ENCODE results near the gene ST8SIA1. TPM values are rescaled to one million over a fixed set of nuclear protein-coding genes. Genes with fewer than 3 reads are reported as not detected.

The ST8SIA1 gene
- total RNA-seq, 1 experiment from 2014 or later, result not detected

DNA sequence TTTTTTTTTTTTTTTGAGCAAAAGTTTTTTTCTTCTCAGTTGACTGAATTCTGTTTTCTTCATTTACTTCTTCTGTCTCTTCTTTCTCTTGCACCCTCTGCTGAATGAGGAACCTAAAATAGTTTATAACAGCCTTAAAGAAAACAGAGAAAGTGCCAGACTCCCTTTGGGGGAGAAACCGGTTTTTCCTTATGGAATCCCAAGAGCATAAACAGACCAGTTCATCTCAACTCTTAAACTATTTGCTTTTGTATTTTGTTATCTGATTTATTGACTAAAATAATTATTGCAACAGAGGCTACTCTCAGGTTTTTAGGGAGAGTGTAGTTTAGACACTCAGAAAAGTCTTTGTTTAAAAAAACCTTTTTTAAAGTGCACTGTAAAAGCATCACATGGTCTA lies 30.2 kb downstream of the ST8SIA1 start:
- H2BK120ac ChIP-seq (ENCODE audit: low read depth, low read length, poor library complexity, severe bottlenecking), result no peak overlapping the region

More for the DNA sequence above, 30.2 kb downstream of the ST8SIA1 start:
- no peaks in the 10 kb centered on the region for H3K79me1 ChIP-seq (ENCODE audit: insufficient read depth, low read depth, low read length, poor library complexity, severe bottlenecking)
- H3K9ac ChIP-seq (ENCODE audit: extremely low read depth, insufficient read length, low read length), result no peak overlapping the region
- peaks cover 8 to 25% (median 13%) of the 10 kb centered on the region in 3 experiments; a peak in 6 of 7 replicates for H3K36me3 Mint-ChIP-seq (ENCODE audit: insufficient read depth in 1 of 3, low read depth in 3 of 3)
- H3K27ac Mint-ChIP-seq, result no peak overlapping the region
- peaks cover 31 to 38% of the 10 kb centered on the region in 2 experiments for H3K9me3 Mint-ChIP-seq
- no peak overlapping the region for H4K8ac ChIP-seq (replicated peaks; ENCODE audit: insufficient read length, low read depth, low read length)
- H3K14ac ChIP-seq (ENCODE audit: insufficient read depth, low read length), result no peak overlapping the region
- H2BK15ac ChIP-seq (ENCODE audit: low read depth, low read length), result no peak overlapping the region
- H3K4me1 ChIP-seq (ENCODE audit: insufficient read depth, low read length), result no peaks in the 10 kb centered on the region
- H3K23me2 ChIP-seq (ENCODE audit: insufficient read length, low read depth, low read length, poor library complexity, severe bottlenecking), result no peaks in the 10 kb centered on the region
- DNase-seq, result no peak
- peaks cover 2 to 7% of the 10 kb centered on the region in 2 experiments; a peak in 2 of 4 replicates for H3K4me1 Mint-ChIP-seq
- H3K4me3 Mint-ChIP-seq, result no peak overlapping the region
- H3K56ac ChIP-seq (ENCODE audit: insufficient read length, low read depth, low read length), result no peak overlapping the region
- no peak overlapping the region for H2AK5ac ChIP-seq (ENCODE audit: insufficient read length, low read length)
- WGBS (ENCODE audit: extremely low coverage, insufficient read length, low lambda C conversion rate), result no CpG with 5 or more reads among the region's 1 CpG
- H3K79me2 ChIP-seq (ENCODE audit: insufficient read depth, low read length), result no peaks in the 10 kb centered on the region
- H3K9me3 ChIP-seq (ENCODE audit: control insufficient read depth, low read depth, low read length), result peaks cover 5% of the 10 kb centered on the region
- TF ChIP-seq, protein P1, sequence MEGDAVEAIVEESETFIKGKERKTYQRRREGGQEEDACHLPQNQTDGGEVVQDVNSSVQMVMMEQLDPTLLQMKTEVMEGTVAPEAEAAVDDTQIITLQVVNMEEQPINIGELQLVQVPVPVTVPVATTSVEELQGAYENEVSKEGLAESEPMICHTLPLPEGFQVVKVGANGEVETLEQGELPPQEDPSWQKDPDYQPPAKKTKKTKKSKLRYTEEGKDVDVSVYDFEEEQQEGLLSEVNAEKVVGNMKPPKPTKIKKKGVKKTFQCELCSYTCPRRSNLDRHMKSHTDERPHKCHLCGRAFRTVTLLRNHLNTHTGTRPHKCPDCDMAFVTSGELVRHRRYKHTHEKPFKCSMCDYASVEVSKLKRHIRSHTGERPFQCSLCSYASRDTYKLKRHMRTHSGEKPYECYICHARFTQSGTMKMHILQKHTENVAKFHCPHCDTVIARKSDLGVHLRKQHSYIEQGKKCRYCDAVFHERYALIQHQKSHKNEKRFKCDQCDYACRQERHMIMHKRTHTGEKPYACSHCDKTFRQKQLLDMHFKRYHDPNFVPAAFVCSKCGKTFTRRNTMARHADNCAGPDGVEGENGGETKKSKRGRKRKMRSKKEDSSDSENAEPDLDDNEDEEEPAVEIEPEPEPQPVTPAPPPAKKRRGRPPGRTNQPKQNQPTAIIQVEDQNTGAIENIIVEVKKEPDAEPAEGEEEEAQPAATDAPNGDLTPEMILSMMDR (conservative IDR thresholded peaks at IDR 0.05), result no peak
- no peak overlapping the region for H3K27ac ChIP-seq (ENCODE audit: insufficient read length, low read depth, low read length)
- no peaks in the 10 kb centered on the region for H3K27me3 ChIP-seq (ENCODE audit: insufficient read depth, low read length)
- H3K4me2 ChIP-seq (ENCODE audit: insufficient read depth, insufficient read length, low read length), result no peak overlapping the region
- no peak overlapping the region for H3T11ph ChIP-seq (ENCODE audit: low read length)
- no peak overlapping the region for H3K18ac ChIP-seq (ENCODE audit: insufficient read length, low read depth, low read length)
- H4K91ac ChIP-seq (ENCODE audit: insufficient read length, low read depth, low read length), result no peak overlapping the region
- H2BK5ac ChIP-seq (ENCODE audit: insufficient read length, low read length), result no peak overlapping the region
- no peak overlapping the region for H4K5ac ChIP-seq (ENCODE audit: insufficient read length, low read depth, low read length)
- no peak overlapping the region for H3K23ac ChIP-seq (ENCODE audit: insufficient read length, low read depth, low read length)
- H3K27me3 Mint-ChIP-seq (ENCODE audit: low read depth), result no peaks in the 10 kb centered on the region
- H2BK12ac ChIP-seq (ENCODE audit: insufficient read length, low read depth, low read length), result no peak overlapping the region
- no peaks in the 10 kb centered on the region for H4K20me1 ChIP-seq (ENCODE audit: control insufficient read depth, insufficient read depth, insufficient read length)
- H2AFZ ChIP-seq (ENCODE audit: low read length), result no peak overlapping the region
- H3K4ac ChIP-seq (ENCODE audit: low read depth, low read length), result no peak overlapping the region
- H2BK20ac ChIP-seq (ENCODE audit: low read depth, low read length, poor library complexity, severe bottlenecking), result no peak overlapping the region
